Aorta (tissue), 5 donors: ENCODE results near the gene SLC2A8. TPM values are rescaled to one million over a fixed set of nuclear protein-coding genes. Genes with fewer than 3 reads are reported as not detected.

Experiments
- ATAC-seq: fragments of 200-7000 bp; cut with Tn5 transposase; one replicate; pipeline ENCODE4 v1.9.1; 2022; ENCODE audit warnings: moderate library complexity; ENCODE audit not compliant: low FRiP score
- DNase-seq, 2 donors: peaks; one replicate each; pipeline ENCODE4 v3.0.0-alpha.2; 2020
- H3K27ac ChIP-seq, 2 donors: one replicate each; pipeline ENCODE4 v1.5.1; 2013; ENCODE audit warnings: low read length in 2 of 2, mild to moderate bottlenecking in 2 of 2, moderate library complexity in 2 of 2, control low read depth in 1 of 2, inconsistent platforms in 1 of 2, low read depth in 1 of 2
- H3K27me3 ChIP-seq, 2 donors: one replicate each; pipeline ENCODE4 v1.6.1; 2013; ENCODE audit warnings: control low read depth in 1 of 2, low read length in 1 of 2, mild to moderate bottlenecking in 1 of 2, moderate library complexity in 1 of 2; ENCODE audit not compliant: insufficient read depth in 2 of 2, control insufficient read depth in 1 of 2
- H3K36me3 ChIP-seq, 2 donors: one replicate each; pipeline ENCODE4 v1.6.1; 2013; ENCODE audit warnings: control low read depth in 1 of 2, low read length in 1 of 2, mild to moderate bottlenecking in 1 of 2; ENCODE audit not compliant: insufficient read depth in 2 of 2, control insufficient read depth in 1 of 2
- H3K4me1 ChIP-seq, 2 donors: one replicate each; pipeline ENCODE4 v1.6.1; 2013; ENCODE audit warnings: low read length in 2 of 2, control low read depth in 1 of 2, mild to moderate bottlenecking in 1 of 2, moderate library complexity in 1 of 2; ENCODE audit not compliant: insufficient read depth in 2 of 2, control insufficient read depth in 1 of 2
- H3K4me3 ChIP-seq, 2 donors: one replicate each; pipeline ENCODE4 v1.5.1; 2013; ENCODE audit warnings: low read length in 2 of 2, control low read depth in 1 of 2, mild to moderate bottlenecking in 1 of 2
- H3K9me3 ChIP-seq: one replicate; pipeline ENCODE4 v1.6.1; 2013; ENCODE audit warnings: mild to moderate bottlenecking, low read length; ENCODE audit not compliant: control insufficient read depth
- WGBS, 2 donors: extraction: QIAGEN DNeasy Blood & Tissue Kit; methylation state at CpG; one replicate each; pipeline ENCODE4 v1.1.7; 2013; 5-methylcytosine and 5-hydroxymethylcytosine counted together
- intact Hi-C, 2 donors: fragments of 100-400 bp; cut with DNase I; formaldehyde crosslinking; loops; one replicate each; pipeline versions ENCODE4 v1.14.2 to v1.15.0; 2022
- polyA plus RNA-seq, 2 donors: library from polyadenylated mRNA; stranded (reverse); fragments of 200-250 nt; gene quantifications; one replicate each; pipeline ENCODE4 v1.2.3, GENCODE V29; 2013
- total RNA-seq, 2 donors: library from RNA; stranded (reverse); fragmentation: NEBNext Ultra II Directional; extraction: Animal tissue kit (Norgen Biotek cat#: 25700); gene quantifications; one replicate each; pipeline ENCODE4 v1.2.1, GENCODE V29; 2021
- donor health status: healthy with polysubstance abuse.
- donor health status: Bipolar disorder and iron deficiency.
- donor health status: DM: no; HTN: no; CAD: no.
- donor health status: DM: no; HTN: no; CAD: no.
- donor health status: DM: yes; HTN: yes; CAD: no.

Gene SLC2A8
- total and polyA plus RNA-seq, 4 donors, result 9.9 to 30.5 (median 18.2) TPM

- Histone ChIP-seq H3K36me3 (peaks cover 0 to 6% of the 10 kb centered on the region in 2 donors), H3K4me1 (no peaks in the 10 kb centered on the region), H3K27ac (peak overlapping the region in 1 of 2 donors; percentile 55), H3K27me3 (no peaks in the 10 kb centered on the region), H3K9me3 (no peaks in the 10 kb centered on the region), H3K4me3 (peak overlapping the region; percentile 57 to 71)
- ATAC-seq (no peak), DNase-seq (no peak)
- intact Hi-C loops, result no loop called here
- 1% methylated on average over 14 of the region's 14 CpGs for WGBS, 2 donors
These were observed 54.6 kb downstream of the SLC2A8 start for GRCh38 chr9:127451608-127451857.

DNA sequence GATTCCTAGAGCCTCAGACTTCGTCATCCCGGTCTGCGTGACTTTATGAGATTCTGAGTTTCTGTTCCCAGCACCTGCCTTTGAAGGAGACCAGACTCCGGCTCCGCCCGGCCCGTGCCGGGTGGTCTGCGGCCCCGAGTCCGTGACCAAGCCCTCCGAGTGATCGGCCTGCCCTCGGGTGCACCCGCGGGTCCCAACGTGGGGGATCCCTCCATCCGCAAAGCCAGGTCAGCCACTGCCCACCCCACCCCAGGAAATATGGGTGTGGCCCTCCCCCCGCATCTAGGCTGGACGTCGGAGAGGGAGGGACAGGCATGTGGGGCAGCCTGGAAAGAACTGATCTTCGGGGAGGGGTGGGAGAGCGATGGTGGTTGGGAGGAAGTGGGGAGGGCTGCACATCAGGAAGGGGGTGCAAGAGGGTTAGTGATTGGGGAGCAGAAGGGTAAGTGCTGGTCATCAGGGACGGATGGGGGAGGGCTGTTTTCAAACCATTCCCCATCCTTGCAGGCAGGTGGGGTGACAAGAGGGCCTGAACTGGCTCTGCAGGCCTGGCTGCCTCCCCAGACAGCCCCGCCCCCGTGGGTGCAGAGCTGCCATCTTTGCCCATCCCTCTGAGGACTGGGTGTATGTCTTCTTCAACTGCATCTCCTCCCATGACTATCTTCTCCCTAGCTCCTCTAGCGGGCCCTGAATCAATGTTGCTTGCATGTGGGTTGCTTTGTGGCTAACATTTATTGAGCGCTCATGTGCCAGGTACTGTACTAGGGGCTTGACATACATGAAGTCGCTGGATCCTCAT lies 55.1 kb downstream of the SLC2A8 start:
- peak; percentile 68 to 79 for DNase-seq
- 10% methylated on average over 29 of the region's 29 CpGs for WGBS, 2 donors

DNA sequence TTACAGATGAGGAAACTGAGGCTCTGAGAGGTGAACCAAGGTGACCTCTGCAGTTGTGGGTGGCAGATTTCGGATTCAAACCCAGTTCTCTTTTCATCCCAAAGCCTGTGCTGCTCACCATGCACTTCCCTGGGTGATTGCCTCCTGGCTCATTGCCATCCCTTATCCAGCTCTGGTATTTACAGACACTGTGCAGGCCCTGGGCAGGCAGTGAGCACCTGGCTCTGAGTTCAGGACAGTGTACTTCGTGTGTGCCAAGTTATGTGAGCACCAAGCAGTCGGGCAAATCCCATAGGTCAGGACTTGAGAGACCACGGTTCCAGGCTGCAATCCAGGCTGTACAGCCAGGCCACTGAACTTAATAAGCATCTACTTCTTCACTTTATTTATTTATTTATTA lies 55.7 kb downstream of the SLC2A8 start:
- Histone ChIP-seq H3K27me3 (no peaks in the 10 kb centered on the region), H3K9me3 (no peaks in the 10 kb centered on the region), H3K4me3 (no peak overlapping the region), H3K4me1 (no peaks in the 10 kb centered on the region), H3K36me3 (peaks cover 0 to 2% of the 10 kb centered on the region in 2 donors), H3K27ac (no peak overlapping the region)
- DNase-seq (no peak), ATAC-seq (no peak)
- 26 to 27% methylated on average over 4 of the region's 4 CpGs for WGBS, 2 donors
- intact Hi-C loops, result no loop called here

More for the DNA sequence above, 55.1 kb downstream of the SLC2A8 start:
- H3K27me3 ChIP-seq, result no peaks in the 10 kb centered on the region
- no peaks in the 10 kb centered on the region for H3K9me3 ChIP-seq
- ATAC-seq, result peak; percentile 35
- H3K27ac ChIP-seq, result peak overlapping the region in 1 of 2 donors; percentile 55
- peaks cover under 1% of the 10 kb centered on the region in 2 donors for H3K36me3 ChIP-seq
- intact Hi-C loops, result no loop called here
- H3K4me3 ChIP-seq, result peak overlapping the region; percentile 57 to 71
- no peaks in the 10 kb centered on the region for H3K4me1 ChIP-seq

DNA sequence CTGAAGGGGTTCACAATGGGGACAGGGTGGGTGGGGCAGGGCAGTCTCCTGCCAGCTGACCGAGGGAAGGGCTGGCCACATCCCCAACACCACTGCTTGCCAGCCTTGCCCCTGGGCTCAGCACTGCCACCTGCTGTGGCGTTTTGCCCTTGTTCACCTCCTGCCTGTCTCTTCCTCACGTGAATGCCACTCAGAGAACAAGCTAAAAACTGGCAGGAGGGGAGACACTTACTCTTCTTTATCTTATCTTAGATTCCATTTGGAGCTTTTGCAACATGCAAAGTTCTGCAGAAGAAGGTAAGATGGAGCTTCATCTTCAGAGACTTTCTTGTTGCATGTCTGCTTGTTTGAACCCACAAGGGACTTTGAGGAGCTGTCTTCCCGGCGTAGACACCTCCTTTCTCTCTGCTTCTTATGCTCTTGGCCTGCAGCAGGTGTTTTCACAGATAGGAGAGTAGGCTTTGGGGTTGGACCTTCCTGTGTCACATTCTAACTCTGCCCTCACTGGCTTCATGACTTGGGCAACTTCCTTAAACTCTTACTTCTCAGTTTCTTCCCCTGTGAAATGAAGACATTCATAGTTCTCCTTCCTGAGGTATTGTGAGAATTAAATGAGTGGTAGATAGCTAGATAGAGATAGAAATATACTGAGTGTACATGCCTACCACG lies 58.5 kb downstream of the SLC2A8 start:
- no peaks in the 10 kb centered on the region for H3K9me3 ChIP-seq
- WGBS, 2 donors, result 69 to 72% methylated on average over 6 of the region's 6 CpGs
- H3K36me3 ChIP-seq, result peaks cover 0 to 5% of the 10 kb centered on the region in 2 donors
- H3K27me3 ChIP-seq, result no peaks in the 10 kb centered on the region
- H3K4me1 ChIP-seq, result no peaks in the 10 kb centered on the region
- intact Hi-C loops, result no loop called here
- H3K27ac ChIP-seq, result no peak overlapping the region
- H3K4me3 ChIP-seq, result no peak overlapping the region
- no peak for DNase-seq
- no peak for ATAC-seq

GRCh38 chr9:127457191-127457878 lies 60.4 kb downstream of the SLC2A8 start:
- Histone ChIP-seq H3K27ac (no peak overlapping the region), H3K4me3 (no peak overlapping the region), H3K36me3 (peaks cover 0 to 9% of the 10 kb centered on the region in 2 donors), H3K9me3 (no peaks in the 10 kb centered on the region), H3K27me3 (no peaks in the 10 kb centered on the region), H3K4me1 (no peaks in the 10 kb centered on the region)
- intact Hi-C loops, result no loop called here
- no peak for ATAC-seq
- WGBS, 2 donors, result 82 to 83% methylated on average over 17 of the region's 17 CpGs
- no peak for DNase-seq

Other genes starting within 250 kb of the SLC2A8 start
- gene GARNL3, start 132.4 kb upstream of the SLC2A8 start, total RNA-seq, result 10 to 100 TPM; 59.1 to 70.9 TPM
- gene GARNL3, start 132.4 kb upstream of the SLC2A8 start, polyA plus RNA-seq, result 10 to 100 TPM in 1 of 2 donors, 1 to 10 TPM in 1; 6.3 to 26.6 TPM
- gene ZNF79, start 27.2 kb downstream of the SLC2A8 start, total RNA-seq, result 10 to 100 TPM in 1 of 2 donors, 1 to 10 TPM in 1; 7.5 to 10.3 TPM
- gene ZNF79, start 27.2 kb downstream of the SLC2A8 start, polyA plus RNA-seq, result 1 to 10 TPM; 1.0 to 1.9 TPM
- 100 to 1,000 TPM; 875 to 907 TPM for gene RPL12, start 54.2 kb downstream of the SLC2A8 start, total RNA-seq
- 1,000 to 10,000 TPM; 2,932 to 3,006 TPM for gene RPL12, start 54.2 kb downstream of the SLC2A8 start, polyA plus RNA-seq
- gene LRSAM1, start 54.3 kb downstream of the SLC2A8 start, total RNA-seq, result 10 to 100 TPM; 16.3 to 27.8 TPM
- 10 to 100 TPM in 1 of 2 donors, 1 to 10 TPM in 1; 9.3 to 38.8 TPM for gene LRSAM1, start 54.3 kb downstream of the SLC2A8 start, polyA plus RNA-seq
- 10 to 100 TPM; 50.0 to 69.0 TPM for gene STXBP1, start 215.1 kb downstream of the SLC2A8 start, total RNA-seq
- 10 to 100 TPM in 1 of 2 donors, 1 to 10 TPM in 1; 6.6 to 20.7 TPM for gene STXBP1, start 215.1 kb downstream of the SLC2A8 start, polyA plus RNA-seq